A549 (cell line): ENCODE results near the gene MED12L.

Source experiments
- ESRRA ChIP-seq: fragments of 150-350 bp; IDR thresholded peaks from 2 replicates; pipeline ENCODE4 v1.6.1; 2014; ENCODE audit warnings: mild to moderate bottlenecking, low read length, borderline replicate concordance
- HDAC2 ChIP-seq: fragments of 200-600 bp; sonication (generic); IDR thresholded peaks from 2 replicates; pipeline ENCODE4 v1.6.1; 2016
- HOXB13 ChIP-seq: fragments of 250-450 bp; sonication (Bioruptor Pico); IDR thresholded peaks from 2 replicates; pipeline ENCODE4 v1.5.0; 2020; ENCODE audit warnings: low read depth, mild to moderate bottlenecking, moderate library complexity
- KDM1A ChIP-seq: fragments of 200-600 bp; sonication (generic); IDR thresholded peaks from 2 replicates; pipeline ENCODE4 v1.6.1; 2016; ENCODE audit warnings: low read depth, mild to moderate bottlenecking
- RARB ChIP-seq: fragments of 250-450 bp; sonication (Bioruptor Pico); IDR thresholded peaks from 2 replicates; pipeline ENCODE4 v1.8.0; 2021; ENCODE audit warnings: mild to moderate bottlenecking, moderate library complexity
- RCOR1 ChIP-seq: fragments of 150-350 bp; IDR thresholded peaks from 2 replicates; pipeline ENCODE4 v1.6.1; 2014; ENCODE audit warnings: antibody characterized with exemption, low read length, low read depth
- SMC3 ChIP-seq: fragments of >200 bp; sonication (Bioruptor Twin); formaldehyde crosslinking; IDR thresholded peaks from 3 replicates; pipeline ENCODE4 v1.6.1; 2018; ENCODE audit warnings: inconsistent platforms
- TFCP2L1 ChIP-seq: fragments of 250-450 bp; sonication (Bioruptor Pico); IDR thresholded peaks from 2 replicates; pipeline ENCODE4 v1.5.0; 2021; ENCODE audit warnings: mild to moderate bottlenecking
- TF ChIP-seq, protein P1 (sequence below): IDR thresholded peaks from 2 replicates; pipeline ENCODE4 v1.6.1; 2012
- TF ChIP-seq, protein P2 (sequence below): fragments of >200 bp; sonication (Bioruptor Twin); formaldehyde crosslinking; IDR thresholded peaks from 3 replicates; pipeline ENCODE4 v1.5.1; 2016
- TF ChIP-seq, protein P3 (sequence below): fragments of 200-600 bp; sonication (generic); IDR thresholded peaks from 2 replicates; pipeline ENCODE4 v1.6.1; 2016; ENCODE audit warnings: antibody characterized with exemption, mild to moderate bottlenecking, moderate library complexity

DNA sequence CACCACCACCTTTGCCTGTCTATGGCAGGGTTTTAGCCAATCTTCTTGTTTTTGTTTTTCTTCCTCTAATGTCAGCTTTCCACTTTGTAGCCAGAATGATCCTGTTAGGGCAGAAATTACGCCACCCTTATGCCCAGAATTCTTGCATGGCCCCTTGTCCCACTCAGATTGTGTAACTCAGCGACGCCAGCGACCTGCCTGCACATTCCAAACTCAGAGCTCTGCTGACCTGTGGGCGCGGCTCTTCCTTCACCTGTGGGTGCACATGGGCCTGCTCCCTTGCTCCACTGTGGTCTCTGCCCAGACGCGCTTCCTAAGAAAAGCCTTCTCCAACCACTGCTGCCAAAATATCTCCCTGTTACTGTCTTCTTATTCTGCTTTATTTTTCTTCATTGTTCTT, 45.0 kb downstream of the MED12L start:
- TF ChIP-seq, protein P1, sequence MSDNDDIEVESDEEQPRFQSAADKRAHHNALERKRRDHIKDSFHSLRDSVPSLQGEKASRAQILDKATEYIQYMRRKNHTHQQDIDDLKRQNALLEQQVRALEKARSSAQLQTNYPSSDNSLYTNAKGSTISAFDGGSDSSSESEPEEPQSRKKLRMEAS = no peak
- TF ChIP-seq SMC3 (no peak), ESRRA (no peak), RARB (CRISPR knock-in tag) (no peak), TFCP2L1 (CRISPR knock-in tag) (no peak), HOXB13 (no peak), HDAC2 (no peak), KDM1A (no peak), RCOR1 (no peak)
- TF ChIP-seq, protein P2, sequence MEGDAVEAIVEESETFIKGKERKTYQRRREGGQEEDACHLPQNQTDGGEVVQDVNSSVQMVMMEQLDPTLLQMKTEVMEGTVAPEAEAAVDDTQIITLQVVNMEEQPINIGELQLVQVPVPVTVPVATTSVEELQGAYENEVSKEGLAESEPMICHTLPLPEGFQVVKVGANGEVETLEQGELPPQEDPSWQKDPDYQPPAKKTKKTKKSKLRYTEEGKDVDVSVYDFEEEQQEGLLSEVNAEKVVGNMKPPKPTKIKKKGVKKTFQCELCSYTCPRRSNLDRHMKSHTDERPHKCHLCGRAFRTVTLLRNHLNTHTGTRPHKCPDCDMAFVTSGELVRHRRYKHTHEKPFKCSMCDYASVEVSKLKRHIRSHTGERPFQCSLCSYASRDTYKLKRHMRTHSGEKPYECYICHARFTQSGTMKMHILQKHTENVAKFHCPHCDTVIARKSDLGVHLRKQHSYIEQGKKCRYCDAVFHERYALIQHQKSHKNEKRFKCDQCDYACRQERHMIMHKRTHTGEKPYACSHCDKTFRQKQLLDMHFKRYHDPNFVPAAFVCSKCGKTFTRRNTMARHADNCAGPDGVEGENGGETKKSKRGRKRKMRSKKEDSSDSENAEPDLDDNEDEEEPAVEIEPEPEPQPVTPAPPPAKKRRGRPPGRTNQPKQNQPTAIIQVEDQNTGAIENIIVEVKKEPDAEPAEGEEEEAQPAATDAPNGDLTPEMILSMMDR = no peak
- TF ChIP-seq, protein P3, sequence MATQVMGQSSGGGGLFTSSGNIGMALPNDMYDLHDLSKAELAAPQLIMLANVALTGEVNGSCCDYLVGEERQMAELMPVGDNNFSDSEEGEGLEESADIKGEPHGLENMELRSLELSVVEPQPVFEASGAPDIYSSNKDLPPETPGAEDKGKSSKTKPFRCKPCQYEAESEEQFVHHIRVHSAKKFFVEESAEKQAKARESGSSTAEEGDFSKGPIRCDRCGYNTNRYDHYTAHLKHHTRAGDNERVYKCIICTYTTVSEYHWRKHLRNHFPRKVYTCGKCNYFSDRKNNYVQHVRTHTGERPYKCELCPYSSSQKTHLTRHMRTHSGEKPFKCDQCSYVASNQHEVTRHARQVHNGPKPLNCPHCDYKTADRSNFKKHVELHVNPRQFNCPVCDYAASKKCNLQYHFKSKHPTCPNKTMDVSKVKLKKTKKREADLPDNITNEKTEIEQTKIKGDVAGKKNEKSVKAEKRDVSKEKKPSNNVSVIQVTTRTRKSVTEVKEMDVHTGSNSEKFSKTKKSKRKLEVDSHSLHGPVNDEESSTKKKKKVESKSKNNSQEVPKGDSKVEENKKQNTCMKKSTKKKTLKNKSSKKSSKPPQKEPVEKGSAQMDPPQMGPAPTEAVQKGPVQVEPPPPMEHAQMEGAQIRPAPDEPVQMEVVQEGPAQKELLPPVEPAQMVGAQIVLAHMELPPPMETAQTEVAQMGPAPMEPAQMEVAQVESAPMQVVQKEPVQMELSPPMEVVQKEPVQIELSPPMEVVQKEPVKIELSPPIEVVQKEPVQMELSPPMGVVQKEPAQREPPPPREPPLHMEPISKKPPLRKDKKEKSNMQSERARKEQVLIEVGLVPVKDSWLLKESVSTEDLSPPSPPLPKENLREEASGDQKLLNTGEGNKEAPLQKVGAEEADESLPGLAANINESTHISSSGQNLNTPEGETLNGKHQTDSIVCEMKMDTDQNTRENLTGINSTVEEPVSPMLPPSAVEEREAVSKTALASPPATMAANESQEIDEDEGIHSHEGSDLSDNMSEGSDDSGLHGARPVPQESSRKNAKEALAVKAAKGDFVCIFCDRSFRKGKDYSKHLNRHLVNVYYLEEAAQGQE = no peak
